Parathyroid adenoma (tissue), 2 donors: Measurements from ENCODE around the gene CCDC178.
A peak's percentile ranks its signal among the peaks of the same experiment; 100 is the strongest.

Experiments used
- H2AFZ ChIP-seq: fragments of 300-600 bp; sonication (generic); one replicate; pipeline ENCODE4 v1.7.0; 2017; ENCODE audit warnings: antibody characterized with exemption, mild to moderate bottlenecking
- H3K27ac ChIP-seq: fragments of 300-600 bp; sonication (generic); one replicate; pipeline ENCODE4 v1.7.0; 2017
- H3K27me3 ChIP-seq: fragments of 300-600 bp; sonication (generic); one replicate; pipeline ENCODE4 v1.7.0; 2017; ENCODE audit warnings: low read length; ENCODE audit not compliant: control insufficient read depth, insufficient read depth
- H3K36me3 ChIP-seq: fragments of 300-600 bp; sonication (generic); one replicate; pipeline ENCODE4 v1.7.0; 2017; ENCODE audit warnings: low read length; ENCODE audit not compliant: control insufficient read depth, insufficient read depth
- H3K4me1 ChIP-seq: fragments of 300-600 bp; sonication (generic); one replicate; pipeline ENCODE4 v1.7.0; 2017; ENCODE audit warnings: control low read depth
- H3K4me2 ChIP-seq: fragments of 300-600 bp; sonication (generic); one replicate; pipeline ENCODE4 v1.7.0; 2017; ENCODE audit warnings: low read length
- H3K4me3 ChIP-seq: fragments of 300-600 bp; sonication (generic); one replicate; pipeline ENCODE4 v1.7.0; 2017; ENCODE audit warnings: low read depth, low read length
- H3K79me2 ChIP-seq: fragments of 300-600 bp; sonication (generic); one replicate; pipeline ENCODE4 v1.7.0; 2017; ENCODE audit warnings: control low read depth
- H3K9ac ChIP-seq: fragments of 300-600 bp; sonication (generic); one replicate; pipeline ENCODE4 v1.7.0; 2017; ENCODE audit warnings: mild to moderate bottlenecking
- H3K9me3 ChIP-seq: fragments of 300-600 bp; sonication (generic); one replicate; pipeline ENCODE4 v1.7.0; 2017; ENCODE audit warnings: low read length; ENCODE audit not compliant: control insufficient read depth
- CTCF ChIP-seq: fragments of 300-600 bp; sonication (generic); IDR thresholded peaks from one replicate; pipeline ENCODE4 v1.7.0; 2017; ENCODE audit warnings: antibody characterized with exemption, mild to moderate bottlenecking
- donor health status: primary hyperparathyroidism.

CCDC178 gene, protein sequence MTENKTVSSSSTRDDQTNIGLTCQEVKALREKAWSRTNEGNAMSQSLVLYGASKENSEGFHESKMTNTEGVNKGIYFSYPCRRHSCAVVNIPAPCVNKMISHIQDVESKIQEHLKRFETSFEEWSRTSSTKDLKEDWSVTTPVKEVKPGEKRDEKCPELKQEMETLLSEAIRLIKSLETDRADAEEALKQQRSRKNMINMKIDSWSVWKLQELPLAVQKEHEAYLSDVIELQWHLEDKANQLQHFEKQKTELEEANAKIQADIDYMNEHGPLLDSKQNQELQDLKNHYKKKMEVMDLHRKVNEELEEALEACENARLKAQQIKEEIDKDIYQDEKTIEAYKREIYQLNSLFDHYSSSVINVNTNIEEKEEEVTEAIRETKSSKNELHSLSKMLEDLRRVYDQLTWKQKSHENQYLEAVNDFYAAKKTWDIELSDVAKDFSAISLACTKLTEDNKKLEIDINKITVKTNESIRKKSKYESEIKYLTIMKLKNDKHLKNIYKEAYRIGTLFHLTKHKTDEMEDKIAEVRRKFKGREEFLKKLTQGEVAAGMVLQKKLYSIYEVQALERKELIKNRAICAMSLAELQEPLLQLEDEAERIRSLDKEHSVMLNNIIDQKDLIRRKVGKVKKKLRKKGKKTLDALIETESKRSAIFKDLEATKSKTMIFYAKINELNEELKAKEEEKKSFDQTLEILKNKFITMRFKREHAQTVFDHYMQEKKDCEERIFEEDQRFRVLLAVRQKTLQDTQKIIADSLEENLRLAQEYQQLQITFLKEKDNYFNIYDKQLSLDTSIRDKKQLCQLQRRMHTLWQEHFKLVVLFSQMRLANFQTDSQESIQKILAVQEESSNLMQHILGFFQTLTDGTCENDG

GRCh38 chr18:33440060-33441043, at the start of gene CCDC178:
CCDC178 (minus strand) TSS chr18:33440721; CDS start chr18:33412088, 28,633 bp downstream.
- no peaks in the 10 kb centered on the region for H3K4me1 ChIP-seq
- peak within 1 kb of the TSS; percentile 42 for H2AFZ ChIP-seq
- H3K36me3 ChIP-seq: no peaks in the 10 kb centered on the region
- no peaks in the 10 kb centered on the region for H3K27me3 ChIP-seq
- H3K4me3 ChIP-seq: peak within 1 kb of the TSS; percentile 47
- H3K27ac ChIP-seq: no peak within 1 kb of the TSS
- no peak within 1 kb of the TSS for H3K9ac ChIP-seq
- no peaks in the 10 kb centered on the region for H3K79me2 ChIP-seq
- no peaks in the 10 kb centered on the region for H3K9me3 ChIP-seq
- H3K4me2 ChIP-seq: peak within 1 kb of the TSS; percentile 71
- TF ChIP-seq CTCF: no peak

GRCh38 chr18:33483908-33484307, 43.4 kb upstream of the CCDC178 start:
- H3K27ac ChIP-seq: no peak overlapping the region
- no peaks in the 10 kb centered on the region for H3K36me3 ChIP-seq
- H3K9ac ChIP-seq: no peak overlapping the region
- no peaks in the 10 kb centered on the region for H3K4me1 ChIP-seq
- H3K79me2 ChIP-seq: no peaks in the 10 kb centered on the region
- H2AFZ ChIP-seq: no peak overlapping the region
- no peak for TF ChIP-seq CTCF
- no peaks in the 10 kb centered on the region for H3K9me3 ChIP-seq
- H3K27me3 ChIP-seq: no peaks in the 10 kb centered on the region
- no peak overlapping the region for H3K4me3 ChIP-seq
- H3K4me2 ChIP-seq: no peak overlapping the region

- TF ChIP-seq CTCF: no peak
- no peak overlapping the region for H3K9ac ChIP-seq
- H3K79me2 ChIP-seq: no peaks in the 10 kb centered on the region
- no peaks in the 10 kb centered on the region for H3K36me3 ChIP-seq
- H3K4me1 ChIP-seq: no peaks in the 10 kb centered on the region
- no peaks in the 10 kb centered on the region for H3K9me3 ChIP-seq
- no peak overlapping the region for H3K27ac ChIP-seq
- H2AFZ ChIP-seq: no peak overlapping the region
- no peak overlapping the region for H3K4me2 ChIP-seq
- H3K4me3 ChIP-seq: no peak overlapping the region
- H3K27me3 ChIP-seq: no peaks in the 10 kb centered on the region
Measured at GRCh38 chr18:33472509-33472908, 32.0 kb upstream of the CCDC178 start.

- Histone ChIP-seq H3K79me2 (no peaks in the 10 kb centered on the region), H3K4me2 (no peak overlapping the region), H3K4me1 (no peaks in the 10 kb centered on the region), H3K27ac (no peak overlapping the region), H3K9ac (no peak overlapping the region), H3K4me3 (no peak overlapping the region), H2AFZ (no peak overlapping the region), H3K9me3 (no peaks in the 10 kb centered on the region), H3K27me3 (no peaks in the 10 kb centered on the region), H3K36me3 (no peaks in the 10 kb centered on the region)
- TF ChIP-seq CTCF: no peak
Measured at GRCh38 chr18:33470216-33470615, 29.7 kb upstream of the CCDC178 start.
